Neural crest cell (in vitro differentiated cells): ENCODE results near the gene ZDHHC11. TPM values are rescaled to one million over a fixed set of nuclear protein-coding genes. Genes with fewer than 3 reads are reported as not detected.
"Not testable (repeated sequence)": the region's sequence is repeated elsewhere in the genome, so short reads cannot be mapped to it uniquely, and the experiment has no call there.

Experiments used
- DNase-seq: peaks from one replicate; pipeline ENCODE4 v3.0.0; 2021; ENCODE audit warnings: low read depth, mixed read lengths, low spot score
- H3K27ac Mint-ChIP-seq: one replicate; pipeline ENCODE4 v1.8.0; 2021; ENCODE audit warnings: mild to moderate bottlenecking, mixed read lengths; ENCODE audit not compliant: unreplicated experiment
- H3K27me3 Mint-ChIP-seq: 2 replicates; pipeline ENCODE4 v1.8.0; 2021; ENCODE audit warnings: low read depth, mild to moderate bottlenecking, mixed read lengths
- H3K36me3 Mint-ChIP-seq: 2 replicates; pipeline ENCODE4 v1.8.0; 2021; ENCODE audit warnings: low read depth, mild to moderate bottlenecking, mixed read lengths
- H3K4me1 Mint-ChIP-seq: 2 replicates; pipeline ENCODE4 v1.8.0; 2021; ENCODE audit warnings: mixed read lengths
- H3K4me3 Mint-ChIP-seq: one replicate; pipeline ENCODE4 v1.8.0; 2021; ENCODE audit warnings: mild to moderate bottlenecking, mixed read lengths
- H3K9me3 Mint-ChIP-seq: 2 replicates; pipeline ENCODE4 v1.8.0; 2021; ENCODE audit warnings: mixed read lengths
- total RNA-seq: library from RNA; stranded (reverse); gene quantifications from 2 replicates; pipeline ENCODE4 v1.2.1, GENCODE V29; 2021
- TF ChIP-seq, protein P1 (sequence below): fragments of 200-600 bp; sonication (generic); conservative IDR thresholded peaks from 2 replicates; pipeline ENCODE4 v1.5.0; 2021; ENCODE audit warnings: antibody characterized with exemption, mild to moderate bottlenecking

ZDHHC11 gene
- total RNA-seq, 1 donor from 2014 or later: 17.2 TPM

DNA sequence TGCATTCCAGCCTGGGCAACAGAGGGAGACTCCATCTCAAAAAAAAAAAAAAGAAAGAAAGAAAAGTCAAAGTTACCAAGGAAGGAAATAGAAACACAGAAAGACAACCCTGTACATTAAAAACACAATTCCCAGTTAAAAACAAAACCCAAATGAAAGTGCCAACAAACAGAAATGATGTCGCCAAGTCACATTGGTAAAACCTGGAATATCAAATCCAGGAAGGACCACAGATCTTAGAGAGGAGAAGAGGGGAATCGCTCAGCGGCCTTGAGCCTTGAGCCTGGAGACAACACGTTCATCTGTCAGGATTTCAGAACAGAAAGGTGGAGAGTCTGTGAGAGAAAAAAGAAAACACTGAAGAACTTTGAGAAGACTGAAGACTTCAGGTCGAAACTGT, 1.2 kb upstream of the ZDHHC11 start:
- Mint-ChIP-seq H3K9me3 (no peaks in the 10 kb centered on the region), H3K27ac (no peak overlapping the region), H3K27me3 (peaks cover 13% of the 10 kb centered on the region), H3K36me3 (no peaks in the 10 kb centered on the region), H3K4me3 (no peak overlapping the region), H3K4me1 (peaks cover 15% of the 10 kb centered on the region)
- DNase-seq: no peak
- TF ChIP-seq, protein P1, sequence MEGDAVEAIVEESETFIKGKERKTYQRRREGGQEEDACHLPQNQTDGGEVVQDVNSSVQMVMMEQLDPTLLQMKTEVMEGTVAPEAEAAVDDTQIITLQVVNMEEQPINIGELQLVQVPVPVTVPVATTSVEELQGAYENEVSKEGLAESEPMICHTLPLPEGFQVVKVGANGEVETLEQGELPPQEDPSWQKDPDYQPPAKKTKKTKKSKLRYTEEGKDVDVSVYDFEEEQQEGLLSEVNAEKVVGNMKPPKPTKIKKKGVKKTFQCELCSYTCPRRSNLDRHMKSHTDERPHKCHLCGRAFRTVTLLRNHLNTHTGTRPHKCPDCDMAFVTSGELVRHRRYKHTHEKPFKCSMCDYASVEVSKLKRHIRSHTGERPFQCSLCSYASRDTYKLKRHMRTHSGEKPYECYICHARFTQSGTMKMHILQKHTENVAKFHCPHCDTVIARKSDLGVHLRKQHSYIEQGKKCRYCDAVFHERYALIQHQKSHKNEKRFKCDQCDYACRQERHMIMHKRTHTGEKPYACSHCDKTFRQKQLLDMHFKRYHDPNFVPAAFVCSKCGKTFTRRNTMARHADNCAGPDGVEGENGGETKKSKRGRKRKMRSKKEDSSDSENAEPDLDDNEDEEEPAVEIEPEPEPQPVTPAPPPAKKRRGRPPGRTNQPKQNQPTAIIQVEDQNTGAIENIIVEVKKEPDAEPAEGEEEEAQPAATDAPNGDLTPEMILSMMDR: no peak

DNA sequence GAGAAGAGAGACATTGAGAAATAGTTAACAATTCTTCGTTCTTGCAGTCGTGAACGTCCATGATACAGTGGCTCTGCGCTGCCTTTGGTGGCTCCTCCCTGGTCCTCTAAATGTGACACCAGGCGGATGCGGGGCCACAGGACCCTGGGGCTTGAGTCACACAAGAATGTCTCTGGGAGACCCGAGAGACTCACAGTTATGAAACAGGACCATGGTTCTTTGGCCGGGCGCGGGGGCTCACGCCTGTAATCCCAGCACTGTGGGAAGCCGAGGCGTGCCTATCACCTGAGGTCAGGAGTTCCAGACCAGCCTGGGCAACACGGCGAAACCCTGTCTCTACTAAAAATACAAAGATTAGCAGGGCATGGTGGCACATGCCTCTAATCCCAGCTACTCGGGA, 767 bp upstream of the ZDHHC11 start:
- DNase-seq: no peak
- H3K4me1 Mint-ChIP-seq: peaks cover 15% of the 10 kb centered on the region
- H3K4me3 Mint-ChIP-seq: no peak overlapping the region
- TF ChIP-seq, protein P1: no peak
- no peaks in the 10 kb centered on the region for H3K36me3 Mint-ChIP-seq
- no peak overlapping the region for H3K27ac Mint-ChIP-seq
- no peaks in the 10 kb centered on the region for H3K9me3 Mint-ChIP-seq
- peaks cover 17% of the 10 kb centered on the region for H3K27me3 Mint-ChIP-seq

DNA sequence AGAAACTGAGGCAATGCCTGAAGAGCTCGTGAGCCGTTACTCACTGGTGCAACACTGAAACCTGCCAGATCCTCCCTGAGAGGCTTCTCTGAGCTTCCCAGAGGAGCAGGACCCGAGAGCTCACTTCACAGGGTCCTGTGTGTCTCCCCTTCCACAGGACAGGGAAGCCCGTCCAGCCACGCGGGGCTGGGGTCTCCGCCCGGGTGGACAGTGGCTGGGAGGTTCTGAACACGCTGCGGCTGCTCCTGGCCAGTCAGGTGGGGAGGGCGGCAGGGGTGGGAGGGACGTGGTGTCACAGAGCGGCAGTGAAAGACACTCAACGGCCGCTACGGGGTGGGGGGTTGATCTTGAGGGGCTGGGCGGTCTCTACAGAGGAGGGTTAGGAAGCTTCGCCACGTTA, 290 bp upstream of the ZDHHC11 start:
- Mint-ChIP-seq H3K4me1 (peaks cover 15% of the 10 kb centered on the region), H3K9me3 (no peaks in the 10 kb centered on the region), H3K27ac (peak overlapping the region; percentile 12), H3K36me3 (no peaks in the 10 kb centered on the region), H3K27me3 (peaks cover 20% of the 10 kb centered on the region), H3K4me3 (no peak overlapping the region)
- TF ChIP-seq, protein P1: no peak
- no peak for DNase-seq

DNA sequence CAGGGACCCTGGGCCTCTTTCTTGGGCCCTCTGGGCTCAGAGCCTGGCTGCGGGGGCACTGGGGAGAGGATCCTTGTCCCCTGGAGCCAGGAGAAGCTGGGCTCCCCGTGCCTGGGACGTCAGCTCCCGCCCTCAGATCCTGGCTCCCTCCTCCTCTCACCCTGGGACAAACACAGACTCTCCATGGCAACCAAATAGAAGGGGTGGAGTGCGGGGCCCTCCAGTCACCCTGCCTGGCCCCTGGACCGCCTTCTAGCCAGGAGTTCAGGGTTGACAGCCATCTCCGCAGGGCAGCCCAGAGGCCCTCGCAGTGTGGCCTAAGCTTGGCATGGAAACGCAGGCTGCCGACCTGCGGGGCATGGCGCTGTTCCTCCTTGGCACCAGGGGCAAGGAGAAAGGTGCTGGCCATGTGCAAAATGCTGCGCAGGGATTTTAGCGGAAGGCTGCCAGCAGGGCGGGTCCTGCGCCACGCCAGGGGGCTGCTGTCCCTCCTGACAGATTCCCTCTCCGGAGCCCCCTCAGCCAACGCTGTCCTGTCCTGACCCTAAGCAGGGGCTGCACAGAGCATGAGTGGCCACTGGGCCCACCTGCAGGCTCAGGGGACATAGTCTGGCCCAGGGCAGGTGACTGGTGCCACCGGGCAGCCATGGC, 1.0 kb downstream of the ZDHHC11 start:
- Mint-ChIP-seq H3K27me3 (peaks cover 18% of the 10 kb centered on the region), H3K27ac (peak overlapping the region; percentile 87), H3K4me1 (peaks cover 20% of the 10 kb centered on the region), H3K36me3 (no peaks in the 10 kb centered on the region), H3K9me3 (no peaks in the 10 kb centered on the region), H3K4me3 (peak overlapping the region; percentile 23)
- TF ChIP-seq, protein P1: no peak
- DNase-seq: peak; percentile 51

DNA sequence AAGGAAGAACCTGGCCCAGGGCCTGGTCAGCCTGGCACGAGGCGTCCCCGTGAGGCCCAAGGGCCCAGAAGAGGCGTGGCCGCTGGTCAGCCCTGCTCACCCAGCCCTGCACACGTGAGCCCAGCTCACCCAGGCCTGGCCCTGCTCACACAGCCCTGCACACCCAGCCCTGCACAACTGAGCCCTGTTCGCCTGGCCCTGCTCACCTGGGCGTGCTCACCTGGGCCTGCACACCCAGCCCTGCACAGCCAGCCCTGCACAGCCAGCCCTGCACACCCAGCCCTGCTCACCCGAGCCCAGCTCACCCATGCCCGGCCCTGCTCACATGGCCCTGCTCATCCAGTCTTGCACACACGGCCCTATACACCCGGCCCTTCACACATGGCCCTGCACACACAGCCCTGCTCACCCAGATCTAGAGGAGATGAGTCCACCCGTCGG, 2.1 kb downstream of the ZDHHC11 start:
- H3K27ac Mint-ChIP-seq: no peak overlapping the region

DNA sequence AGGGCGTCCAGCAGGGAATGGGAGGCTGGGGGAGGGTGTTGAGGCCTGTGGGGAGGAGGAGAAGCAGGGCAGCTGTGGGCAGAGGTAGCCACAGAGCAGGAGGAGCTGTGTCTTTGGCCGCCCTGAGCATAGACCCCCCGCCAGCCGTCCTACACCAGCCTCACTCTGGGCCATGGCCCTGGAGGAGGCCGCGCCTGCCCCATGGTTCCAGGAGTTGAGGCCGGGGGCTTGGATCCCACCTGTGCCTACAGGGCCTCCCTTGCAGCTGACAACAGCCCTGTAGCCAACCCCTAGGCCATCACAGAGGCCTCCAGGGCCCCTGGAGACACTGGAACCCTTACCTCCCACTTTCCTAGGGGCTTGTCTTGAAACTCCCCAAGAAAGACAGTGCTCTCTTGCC, 3.0 kb downstream of the ZDHHC11 start:
- H3K9me3 Mint-ChIP-seq, H3K27ac Mint-ChIP-seq, DNase-seq, H3K36me3 Mint-ChIP-seq, H3K4me3 Mint-ChIP-seq: not testable (repeated sequence)
- peaks cover 21% of the 10 kb centered on the region for H3K4me1 Mint-ChIP-seq
- peaks cover 18% of the 10 kb centered on the region for H3K27me3 Mint-ChIP-seq

More for the DNA sequence above, 2.1 kb downstream of the ZDHHC11 start:
- no peak for DNase-seq
- peak overlapping the region; percentile 64 for H3K4me3 Mint-ChIP-seq
- H3K27me3 Mint-ChIP-seq: peaks cover 18% of the 10 kb centered on the region
- H3K36me3 Mint-ChIP-seq: no peaks in the 10 kb centered on the region
- TF ChIP-seq, protein P1: no peak
- H3K4me1 Mint-ChIP-seq: peaks cover 21% of the 10 kb centered on the region
- no peaks in the 10 kb centered on the region for H3K9me3 Mint-ChIP-seq

DNA sequence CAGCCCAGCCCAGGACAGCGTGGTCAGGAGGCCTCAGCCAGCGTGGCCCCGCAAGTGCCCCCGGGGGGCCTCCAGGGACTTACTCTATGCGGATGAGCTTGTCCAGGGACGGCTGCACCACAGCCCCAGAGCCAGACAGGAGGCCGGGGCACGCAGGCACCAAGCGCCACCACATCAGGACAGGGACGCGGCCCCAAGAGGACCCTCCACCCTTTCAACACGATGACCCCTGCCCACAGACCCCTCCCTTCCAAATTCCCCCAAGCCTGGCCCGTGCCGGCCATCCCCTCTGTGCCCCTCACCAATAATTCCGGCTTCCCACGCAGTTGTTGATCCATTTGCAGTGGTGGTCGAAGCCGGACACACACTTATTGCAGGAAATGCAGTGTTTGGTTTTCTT, 3.6 kb downstream of the ZDHHC11 start:
- H3K4me1 Mint-ChIP-seq: peaks cover 21% of the 10 kb centered on the region
- not testable (repeated sequence) for H3K9me3 Mint-ChIP-seq, DNase-seq, H3K36me3 Mint-ChIP-seq, H3K27ac Mint-ChIP-seq, H3K4me3 Mint-ChIP-seq
- H3K27me3 Mint-ChIP-seq: peaks cover 16% of the 10 kb centered on the region

DNA sequence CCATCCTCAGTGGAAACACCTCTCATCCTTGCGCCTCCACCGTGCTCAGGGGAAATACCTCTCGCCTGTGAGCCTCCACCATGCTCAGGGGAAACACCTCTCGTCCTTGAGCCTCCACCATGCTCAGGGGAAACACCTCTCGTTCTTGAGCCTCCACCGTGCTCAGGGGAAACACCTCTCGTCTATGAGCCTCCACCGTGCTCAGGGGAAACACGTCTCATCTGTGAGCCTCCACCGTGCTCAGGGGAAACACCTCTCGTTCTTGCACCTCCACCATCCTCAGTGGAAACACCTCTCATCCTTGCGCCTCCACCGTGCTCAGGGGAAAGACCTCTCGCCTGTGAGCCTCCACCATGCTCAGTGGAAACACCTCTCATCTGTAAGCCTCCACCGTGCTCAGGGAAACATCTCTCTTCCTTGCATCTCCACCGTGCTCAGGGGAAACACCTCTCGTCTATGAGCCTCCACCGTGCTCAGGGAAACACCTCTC, 4.1 kb downstream of the ZDHHC11 start:
- Mint-ChIP-seq H3K4me1 (peaks cover 21% of the 10 kb centered on the region), H3K27me3 (peaks cover 10% of the 10 kb centered on the region), H3K27ac (peak overlapping the region; percentile 17)
- not testable (repeated sequence) for H3K36me3 Mint-ChIP-seq, H3K9me3 Mint-ChIP-seq, DNase-seq, H3K4me3 Mint-ChIP-seq
